Heart right ventricle (tissue), 16 donors: ENCODE results near the gene MTFR2. TPM values are rescaled to one million over a fixed set of nuclear protein-coding genes. Genes with fewer than 3 reads are reported as not detected.
A peak's percentile ranks its signal among the peaks of the same experiment; 100 is the strongest.

ENCODE experiments used
- ATAC-seq, 8 donors: fragments of 200-7000 bp; cut with Tn5 transposase; one replicate each; pipeline ENCODE4 v1.9.1; 2020; ENCODE audit warnings: mild to moderate bottlenecking in 8 of 8, moderate library complexity in 8 of 8, moderate number of reproducible peaks in 1 of 8
- DNase-seq, 2 donors: peaks; one replicate each; pipeline ENCODE4 v3.0.0-alpha.2; 2020
- H3K27ac ChIP-seq, 10 donors: fragments of 200-600 bp; sonication (generic) in 2 of 10; one replicate each; pipeline versions ENCODE4 v1.5.0 to v1.8.0; 2020 to 2022; ENCODE audit warnings: mild to moderate bottlenecking in 3 of 10
- H3K27me3 ChIP-seq, 7 donors: fragments of 200-600 bp; one replicate each; pipeline ENCODE4 v1.8.0; 2021 to 2022; ENCODE audit warnings: mild to moderate bottlenecking in 2 of 7
- H3K36me3 ChIP-seq, 9 donors: fragments of 200-600 bp; sonication (generic) in 1 of 9; one replicate each; pipeline versions ENCODE4 v1.5.0 to v1.8.0; 2020 to 2022; ENCODE audit warnings: mild to moderate bottlenecking in 2 of 9
- H3K4me1 ChIP-seq, 9 donors: fragments of 200-600 bp; sonication (generic) in 1 of 9; one replicate each; pipeline versions ENCODE4 v1.5.0 to v1.8.0; 2020 to 2022; ENCODE audit warnings: mild to moderate bottlenecking in 4 of 9
- H3K4me3 ChIP-seq, 10 donors: fragments of 200-600 bp; sonication (generic) in 2 of 10; one replicate each; pipeline versions ENCODE4 v1.5.0 to v1.8.0; 2020 to 2022; ENCODE audit warnings: mild to moderate bottlenecking in 7 of 10, moderate library complexity in 2 of 10
- H3K9me3 ChIP-seq, 11 donors: fragments of 200-600 bp in 10 of 11; sonication (generic) in 2 of 11; one replicate each; pipeline versions ENCODE4 v1.5.0 to v1.8.0; 2013 to 2022; ENCODE audit warnings: mild to moderate bottlenecking in 2 of 11, control low read depth in 1 of 11, moderate library complexity in 1 of 11
- CTCF ChIP-seq, 9 donors: fragments of 200-600 bp; sonication (generic) in 2 of 9; IDR thresholded peaks; one replicate each; pipeline versions ENCODE4 v1.5.0 to v1.8.0; 2021 to 2022; ENCODE audit warnings: antibody characterized with exemption in 9 of 9, mild to moderate bottlenecking in 5 of 9, moderate library complexity in 1 of 9
- WGBS, 2 donors: extraction: QIAGEN DNeasy Blood & Tissue Kit; methylation state at CpG; one replicate each; pipeline ENCODE4 v1.1.7; 2013; ENCODE audit warnings: inconsistent platforms in 1 of 2; 5-methylcytosine and 5-hydroxymethylcytosine counted together
- intact Hi-C, 10 donors: fragments of 100-400 bp; cut with DNase I; formaldehyde crosslinking; loops; one replicate each; pipeline versions ENCODE4 v1.11.1 to v1.14.2; 2022
- polyA plus RNA-seq, 2 donors: library from polyadenylated mRNA; stranded (reverse); fragments of 200-250 nt; gene quantifications; one replicate each; pipeline ENCODE4 v1.2.3, GENCODE V29; 2013
- total RNA-seq, 10 donors: library from RNA; stranded (reverse); fragmentation: NEBNext Ultra II Directional in 3 of 10; extraction: Animal tissue kit (Norgen Biotek cat#: 25700) in 3 of 10; gene quantifications; one replicate each; pipeline versions ENCODE4 v1.2.1 to v1.2.4, GENCODE V29; 2021 to 2023
- donor health status: Arrhythmogenic right ventricular cardiomyopathy.
- donor health status: ischemic (EF 13 %, LVEDD 7.1; RV severe dilation, severe dysfunction).
- donor health status: healthy with polysubstance abuse.
- donor health status: DM: no; HTN: yes; CAD: no.
- donor health status: DM: no; HTN: no; CAD: no.
- donor health status: ischemic (EF 25% LVEDD 6.9; RV normal size, moderate dysfunction).
- donor health status: ischemic (EF 25% LVEDD 5.7; RV mildly dilated, moderate dysfunction).
- donor health status: healthy.
- donor health status: DM: yes; HTN: yes; CAD: no.
- donor health status: Ischemic cardiomyopathy.
- donor health status: ischemic (EF 35%, LVEDD 5.7; RV mildly dilated, moderate dysfunction).
- donor health status: nonischemic (EF 11% LVEDD 7.7; RV severe dilation, severe dysfunction).
- donor health status: DM: yes; HTN: yes; CAD: no.
- donor health status: PGD.
- donor health status: ischemic (EF 29% LVEDD 5.4; RV normal size, mild dysfunction).
- donor health status: nonischemic (EF 23%, LVEDD 6.1; RV moderate dilation, normal function).

MTFR2 gene
- total and polyA plus RNA-seq, 12 donors: 0.20 to 0.69 (median 0.27) TPM; not detected in 6

GRCh38 chr6:136252441-136252840 lies 2.3 kb upstream of the MTFR2 start:
- 60 to 72% methylated on average over 2 of the region's 2 CpGs for WGBS, 2 donors
- Histone ChIP-seq H3K27me3 (no peaks in the 10 kb centered on the region), H3K36me3 (peaks cover 0 to 29% (median 4%) of the 10 kb centered on the region in 9 donors), H3K9me3 (no peaks in the 10 kb centered on the region), H3K4me1 (peaks cover 0 to 31% (median 16%) of the 10 kb centered on the region in 9 donors), H3K4me3 (no peak overlapping the region), H3K27ac (no peak overlapping the region)
- ATAC-seq (no peak), DNase-seq (no peak)
- intact Hi-C loops: loop anchor here in 2 of 10 donors (5.0 kb wide), 1 partner anchor 35 kb away; the partner anchor contains the start of gene BCLAF1 (in 2 of the 2)
- no peak for TF ChIP-seq CTCF (IDR thresholded peaks at IDR 0.05)

GRCh38 chr6:136251394-136251793 lies 1.3 kb upstream of the MTFR2 start:
- TF ChIP-seq CTCF (IDR thresholded peaks at IDR 0.05): no peak
- H3K27ac ChIP-seq: no peak overlapping the region
- ATAC-seq (no peak), DNase-seq (no peak)
- peak overlapping the region in 5 of 10 donors; percentile 63 to 77 (median 75) for H3K4me3 ChIP-seq
- intact Hi-C loops: loop anchor here in 4 of 10 donors (2.0 to 5.0 kb wide), 3 partner anchors 36 to 39 kb away; partner anchors contain the start of gene BCLAF1 (in 3 of the 4)
- no peaks in the 10 kb centered on the region for H3K9me3 ChIP-seq
- 32 to 34% methylated on average over 4 of the region's 4 CpGs for WGBS, 2 donors
- H3K27me3 ChIP-seq: no peaks in the 10 kb centered on the region
- H3K4me1 ChIP-seq: peaks cover 0 to 31% (median 16%) of the 10 kb centered on the region in 9 donors
- peaks cover 0 to 19% (median 0%) of the 10 kb centered on the region in 9 donors for H3K36me3 ChIP-seq

GRCh38 chr6:136250686-136251008 lies 536 bp upstream of the MTFR2 start:
- ATAC-seq (peak in 5 of 8 donors; percentile 7 to 28 (median 15)), DNase-seq (no peak)
- H3K4me3 ChIP-seq: peak overlapping the region; percentile 44 to 77 (median 64)
- WGBS, 2 donors: 2% methylated on average over 8 of the region's 8 CpGs
- no peaks in the 10 kb centered on the region for H3K9me3 ChIP-seq
- TF ChIP-seq CTCF (IDR thresholded peaks at IDR 0.05): no peak
- intact Hi-C loops: loop anchor here in 4 of 10 donors (2.0 to 5.0 kb wide), 3 partner anchors 37 to 40 kb away; partner anchors contain the start of gene BCLAF1 (in 3 of the 4)
- peaks cover 0 to 31% (median 16%) of the 10 kb centered on the region in 9 donors for H3K4me1 ChIP-seq
- no peaks in the 10 kb centered on the region for H3K27me3 ChIP-seq
- H3K27ac ChIP-seq: peak overlapping the region in 8 of 10 donors; percentile 40 to 55 (median 44)
- H3K36me3 ChIP-seq: peaks cover 0 to 11% (median 0%) of the 10 kb centered on the region in 9 donors

- intact Hi-C loops: no loop called here
- TF ChIP-seq CTCF (IDR thresholded peaks at IDR 0.05): no peak
- Histone ChIP-seq H3K4me3 (peak overlapping the region in 9 of 10 donors; percentile 45 to 77 (median 66)), H3K36me3 (peaks cover 0 to 8% (median 0%) of the 10 kb centered on the region in 9 donors), H3K9me3 (no peaks in the 10 kb centered on the region), H3K27me3 (no peaks in the 10 kb centered on the region), H3K27ac (peak overlapping the region in 1 of 10 donors; percentile 21), H3K4me1 (peaks cover 0 to 28% (median 16%) of the 10 kb centered on the region in 9 donors)
- ATAC-seq (no peak), DNase-seq (no peak)
- WGBS, 2 donors: 29 to 31% methylated on average over 6 of the region's 6 CpGs
Measured at GRCh38 chr6:136249336-136249735, 775 bp downstream of the MTFR2 start.
